ENCODE measurements around the gene CYP3A7. TPM values are rescaled to one million over a fixed set of nuclear protein-coding genes. Genes with fewer than 3 reads are reported as not detected.

CYP3A7 gene
- total RNA-seq, result under 1 TPM in 1 of 4 donors, not detected in 3; 0.22 TPM

GRCh38 chr7:99734987-99735386 is at the start of gene CYP3A7:
CYP3A7 (minus strand) TSS chr7:99735196; CDS start chr7:99735093, 103 bp downstream.
- WGBS, 2 donors, result 77 to 79% methylated on average over 5 of the region's 5 CpGs
- no peak within 1 kb of the TSS for H3K27ac ChIP-seq
- no peaks in the 10 kb centered on the region for H3K9me3 ChIP-seq
- H3K4me1 ChIP-seq, result no peaks in the 10 kb centered on the region
- H3K4me3 ChIP-seq, result no peak within 1 kb of the TSS
- peaks cover 0 to 35% (median 0%) of the 10 kb centered on the region in 3 donors for H3K36me3 ChIP-seq
- H3K27me3 ChIP-seq, result no peaks in the 10 kb centered on the region
- no peak for DNase-seq (ENCODE audit: low spot score in 2 of 2)
- no peak for TF ChIP-seq POLR2A (IDR thresholded peaks at IDR 0.05)
- no peak for TF ChIP-seq EP300 (IDR thresholded peaks at IDR 0.05)
- TF ChIP-seq, protein P1, sequence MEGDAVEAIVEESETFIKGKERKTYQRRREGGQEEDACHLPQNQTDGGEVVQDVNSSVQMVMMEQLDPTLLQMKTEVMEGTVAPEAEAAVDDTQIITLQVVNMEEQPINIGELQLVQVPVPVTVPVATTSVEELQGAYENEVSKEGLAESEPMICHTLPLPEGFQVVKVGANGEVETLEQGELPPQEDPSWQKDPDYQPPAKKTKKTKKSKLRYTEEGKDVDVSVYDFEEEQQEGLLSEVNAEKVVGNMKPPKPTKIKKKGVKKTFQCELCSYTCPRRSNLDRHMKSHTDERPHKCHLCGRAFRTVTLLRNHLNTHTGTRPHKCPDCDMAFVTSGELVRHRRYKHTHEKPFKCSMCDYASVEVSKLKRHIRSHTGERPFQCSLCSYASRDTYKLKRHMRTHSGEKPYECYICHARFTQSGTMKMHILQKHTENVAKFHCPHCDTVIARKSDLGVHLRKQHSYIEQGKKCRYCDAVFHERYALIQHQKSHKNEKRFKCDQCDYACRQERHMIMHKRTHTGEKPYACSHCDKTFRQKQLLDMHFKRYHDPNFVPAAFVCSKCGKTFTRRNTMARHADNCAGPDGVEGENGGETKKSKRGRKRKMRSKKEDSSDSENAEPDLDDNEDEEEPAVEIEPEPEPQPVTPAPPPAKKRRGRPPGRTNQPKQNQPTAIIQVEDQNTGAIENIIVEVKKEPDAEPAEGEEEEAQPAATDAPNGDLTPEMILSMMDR (IDR thresholded peaks at IDR 0.05), result no peak

GRCh38 chr7:99784007-99784406 is 49.0 kb upstream of the CYP3A7 start, which contains the start of gene CYP3A4:
CYP3A4 (minus strand) TSS chr7:99784184; CDS start chr7:99784081, 103 bp downstream.
- H3K36me3 ChIP-seq, result no peaks in the 10 kb centered on the region
- no peaks in the 10 kb centered on the region for H3K27me3 ChIP-seq
- DNase-seq (ENCODE audit: low spot score in 2 of 2), result no peak
- no peak within 1 kb of the TSS for H3K27ac ChIP-seq
- H3K4me1 ChIP-seq, result no peaks in the 10 kb centered on the region
- TF ChIP-seq POLR2A (IDR thresholded peaks at IDR 0.05), result no peak
- no peak for TF ChIP-seq EP300 (IDR thresholded peaks at IDR 0.05)
- TF ChIP-seq, protein P1 (IDR thresholded peaks at IDR 0.05), result no peak
- no peak within 1 kb of the TSS for H3K4me3 ChIP-seq
- no peaks in the 10 kb centered on the region for H3K9me3 ChIP-seq

DNA sequence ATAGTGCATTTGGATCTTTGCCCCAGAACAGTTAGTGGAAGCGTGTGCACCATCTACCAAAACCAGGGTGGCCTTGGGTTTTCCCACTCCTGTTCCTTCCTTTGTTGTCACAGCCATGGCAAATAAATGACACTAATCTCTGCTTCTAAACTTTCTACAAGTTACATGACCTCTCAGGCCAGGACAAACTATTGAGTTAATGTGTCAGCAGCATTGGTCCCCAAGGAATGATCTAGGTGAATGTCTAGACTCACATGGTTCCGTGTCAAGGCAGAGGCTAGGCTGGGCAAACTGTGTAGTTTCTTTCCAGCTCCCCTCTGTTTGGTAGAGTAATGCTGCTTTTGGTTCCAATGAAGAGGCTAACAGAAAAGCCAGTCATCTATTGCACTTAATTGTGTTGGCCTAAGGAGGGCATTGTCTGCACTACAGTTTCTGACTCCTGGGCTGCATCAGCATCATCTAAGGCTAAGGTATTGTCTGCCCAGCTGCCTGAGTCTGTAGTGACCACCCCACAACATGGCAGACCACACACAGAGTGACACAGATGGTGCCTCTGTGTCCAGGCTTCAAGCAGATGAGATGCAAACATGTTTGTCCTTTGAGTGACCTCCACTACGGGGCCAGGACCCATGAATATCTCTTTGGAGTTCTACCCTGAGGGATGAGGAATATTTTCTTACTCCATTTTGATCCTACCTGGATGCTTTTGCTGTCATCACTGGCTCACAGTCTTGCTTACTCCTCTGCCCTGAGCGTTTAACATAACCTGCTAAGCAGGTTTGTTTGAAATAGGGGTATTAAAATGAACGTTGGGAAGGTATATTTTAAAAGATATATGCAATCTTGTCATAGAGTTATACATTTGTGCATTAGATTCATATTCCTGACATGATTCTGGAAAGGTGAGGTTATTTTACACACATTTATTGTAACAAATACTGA is 47.3 kb upstream of the CYP3A7 start:
- Histone ChIP-seq H3K27me3 (no peaks in the 10 kb centered on the region), H3K9me3 (no peaks in the 10 kb centered on the region), H3K36me3 (no peaks in the 10 kb centered on the region), H3K4me3 (no peak overlapping the region), H3K27ac (no peak overlapping the region), H3K4me1 (no peaks in the 10 kb centered on the region)
- DNase-seq (ENCODE audit: low spot score in 2 of 2), result no peak
- TF ChIP-seq EP300 (IDR thresholded peaks at IDR 0.05), result no peak
- TF ChIP-seq, protein P1 (IDR thresholded peaks at IDR 0.05), result no peak
- no peak for TF ChIP-seq POLR2A (IDR thresholded peaks at IDR 0.05)
- WGBS, 2 donors, result 65 to 72% methylated on average over 5 of the region's 5 CpGs

DNA sequence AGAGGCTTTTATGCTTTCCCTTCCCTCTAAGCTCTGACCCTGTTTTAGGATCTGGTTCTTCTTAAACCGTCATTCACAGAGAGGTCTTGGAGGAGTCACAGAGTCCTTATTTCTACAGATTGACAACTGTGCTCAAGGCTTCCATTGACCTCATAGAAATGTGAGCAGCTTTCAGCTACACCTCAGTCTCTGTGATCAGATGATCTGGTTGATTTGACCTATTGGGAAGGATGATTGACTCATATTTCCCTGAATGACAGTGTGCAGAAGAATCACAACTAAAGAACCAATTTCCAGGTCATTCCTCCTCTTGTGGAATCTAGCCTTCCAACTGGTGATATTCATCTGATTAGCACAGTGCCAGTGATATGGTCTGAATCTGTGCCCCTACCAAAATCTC is 45.6 kb upstream of the CYP3A7 start:
- Histone ChIP-seq H3K4me1 (no peaks in the 10 kb centered on the region), H3K27me3 (no peaks in the 10 kb centered on the region), H3K9me3 (peaks cover 0 to under 1% (median 0%) of the 10 kb centered on the region in 4 donors), H3K27ac (no peak overlapping the region), H3K36me3 (no peaks in the 10 kb centered on the region), H3K4me3 (no peak overlapping the region)
- WGBS, 2 donors, result 56 to 92% methylated on average over 1 of the region's 1 CpG
- TF ChIP-seq EP300 (IDR thresholded peaks at IDR 0.05) (no peak), POLR2A (IDR thresholded peaks at IDR 0.05) (no peak)
- TF ChIP-seq, protein P1 (IDR thresholded peaks at IDR 0.05), result no peak
- DNase-seq (ENCODE audit: low spot score in 2 of 2), result no peak

DNA sequence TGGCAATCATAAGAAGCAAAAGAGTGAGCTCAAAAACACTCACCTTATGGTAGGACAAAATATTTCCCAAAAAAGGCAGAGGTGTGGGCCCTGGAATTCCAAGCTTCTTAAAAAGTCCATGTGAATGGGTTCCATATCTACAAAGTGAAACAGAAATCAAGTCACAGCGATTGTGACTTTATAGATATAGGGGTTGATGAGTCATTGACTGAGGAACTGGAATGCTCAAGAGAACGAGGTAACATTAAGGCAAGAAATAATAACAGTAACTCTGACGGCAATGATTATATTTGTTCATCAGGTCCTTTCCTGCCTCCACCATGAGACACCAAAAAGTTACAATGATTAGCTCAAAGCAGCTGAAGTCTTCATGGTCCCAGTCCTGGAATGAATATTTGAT is 45.0 kb upstream of the CYP3A7 start:
- WGBS, 2 donors, result 80 to 85% methylated on average over 3 of the region's 3 CpGs
- no peak overlapping the region for H3K4me3 ChIP-seq
- no peak for TF ChIP-seq POLR2A (IDR thresholded peaks at IDR 0.05)
- TF ChIP-seq, protein P1 (IDR thresholded peaks at IDR 0.05), result no peak
- no peak for TF ChIP-seq EP300 (IDR thresholded peaks at IDR 0.05)
- no peaks in the 10 kb centered on the region for H3K36me3 ChIP-seq
- peaks cover 0 to 7% (median 0%) of the 10 kb centered on the region in 4 donors for H3K9me3 ChIP-seq
- DNase-seq (ENCODE audit: low spot score in 2 of 2), result no peak
- H3K27me3 ChIP-seq, result no peaks in the 10 kb centered on the region
- no peaks in the 10 kb centered on the region for H3K4me1 ChIP-seq
- no peak overlapping the region for H3K27ac ChIP-seq
